ENCODE results near the gene RNF151.

RNF151 gene

GRCh38 chr16:1997494-1998359, 31.1 kb downstream of the RNF151 start:
- peaks cover 0 to 5% of the 10 kb centered on the region in 2 donors for H3K27me3 ChIP-seq
- no peak overlapping the region for H3K4me3 ChIP-seq
- H3K4me1 ChIP-seq, result no peaks in the 10 kb centered on the region
- no peak for TF ChIP-seq CTCF (IDR thresholded peaks at IDR 0.05)
- H3K27ac ChIP-seq, result no peak overlapping the region
- no peaks in the 10 kb centered on the region for H3K9me3 ChIP-seq
- DNase-seq, result no peak
- intact Hi-C loops (cut with DNase I; ENCODE audit: low total_unique reads), result no loop called here
- H3K36me3 ChIP-seq, result peaks cover 50 to 61% (median 52%) of the 10 kb centered on the region in 3 donors

- Histone ChIP-seq H3K4me3 (no peak overlapping the region), H3K27ac (no peak overlapping the region), H3K4me1 (no peaks in the 10 kb centered on the region), H3K27me3 (no peaks in the 10 kb centered on the region), H3K9me3 (no peaks in the 10 kb centered on the region), H3K36me3 (peaks cover 57 to 68% (median 59%) of the 10 kb centered on the region in 3 donors)
- DNase-seq, result no peak
- intact Hi-C loops (cut with DNase I; ENCODE audit: low total_unique reads), result no loop called here
- TF ChIP-seq CTCF (IDR thresholded peaks at IDR 0.05), result no peak
These were observed 31.7 kb downstream of the RNF151 start for GRCh38 chr16:1998360-1998835.

- Histone ChIP-seq H3K36me3 (peaks cover 59 to 71% (median 60%) of the 10 kb centered on the region in 3 donors), H3K9me3 (no peaks in the 10 kb centered on the region), H3K27ac (no peak overlapping the region), H3K27me3 (no peaks in the 10 kb centered on the region), H3K4me3 (no peak overlapping the region), H3K4me1 (peaks cover 0 to 7% (median 5%) of the 10 kb centered on the region in 4 donors)
- no peak for DNase-seq
- intact Hi-C loops (cut with DNase I; ENCODE audit: low total_unique reads), result no loop called here
- TF ChIP-seq CTCF (IDR thresholded peaks at IDR 0.05), result no peak
These were observed 32.5 kb downstream of the RNF151 start for GRCh38 chr16:1998852-1999801.

GRCh38 chr16:1999866-2000514, 33.3 kb downstream of the RNF151 start:
- no peak for DNase-seq
- Histone ChIP-seq H3K27ac (no peak overlapping the region), H3K9me3 (no peaks in the 10 kb centered on the region), H3K27me3 (no peaks in the 10 kb centered on the region), H3K4me3 (no peak overlapping the region), H3K4me1 (peaks cover 0 to 15% (median 12%) of the 10 kb centered on the region in 4 donors), H3K36me3 (peaks cover 59 to 71% (median 60%) of the 10 kb centered on the region in 3 donors)
- intact Hi-C loops (cut with DNase I; ENCODE audit: low total_unique reads), result no loop called here
- TF ChIP-seq CTCF (IDR thresholded peaks at IDR 0.05), result no peak

GRCh38 chr16:2001035-2001434, 34.4 kb downstream of the RNF151 start:
- intact Hi-C loops (cut with DNase I; ENCODE audit: low total_unique reads), result no loop called here
- peaks cover 59 to 75% (median 60%) of the 10 kb centered on the region in 3 donors for H3K36me3 ChIP-seq
- no peak for DNase-seq

More at GRCh38 chr16:2001035-2001434, 34.4 kb downstream of the RNF151 start:
- Histone ChIP-seq H3K4me3 (no peak overlapping the region), H3K27ac (no peak overlapping the region), H3K9me3 (no peaks in the 10 kb centered on the region), H3K4me1 (peaks cover 0 to 26% (median 22%) of the 10 kb centered on the region in 4 donors), H3K27me3 (no peaks in the 10 kb centered on the region)
- no peak for TF ChIP-seq CTCF (IDR thresholded peaks at IDR 0.05)

Measured in tibial artery (tissue), 4 donors.